HG03103 (cell line): ENCODE data around the gene SMIM45.

Source experiments
- ATAC-seq: cut with Tn5 transposase; IDR thresholded peaks from one replicate; pipeline ENCODE4 v1.9.1; 2021; ENCODE audit warnings: low read depth; ENCODE audit not compliant: unreplicated experiment

SMIM45 gene

DNA sequence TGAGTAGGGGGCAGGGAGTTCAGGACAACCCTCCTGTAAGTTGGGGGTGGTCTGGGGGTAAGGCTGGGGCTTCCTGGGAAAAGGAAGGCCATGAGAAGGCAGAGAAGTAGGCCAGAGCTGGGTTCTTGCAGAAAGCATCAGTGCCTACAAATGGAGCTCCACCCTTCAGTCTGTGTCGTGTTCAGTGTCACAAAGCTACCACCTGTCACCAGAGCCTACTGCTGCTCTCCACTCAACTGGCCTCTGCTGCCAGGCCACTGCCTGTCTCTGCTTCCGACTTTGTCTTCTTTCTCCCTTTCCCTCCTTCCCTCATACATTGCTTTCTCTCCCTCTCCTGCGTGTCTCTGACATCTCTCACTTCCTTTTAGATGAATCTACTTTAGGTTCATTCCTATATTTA lies 43.3 kb downstream of the SMIM45 start:
- no peak for ATAC-seq

GRCh38 chr22:41996826-41997225 lies 44.9 kb downstream of the SMIM45 start:
- ATAC-seq: no peak

DNA sequence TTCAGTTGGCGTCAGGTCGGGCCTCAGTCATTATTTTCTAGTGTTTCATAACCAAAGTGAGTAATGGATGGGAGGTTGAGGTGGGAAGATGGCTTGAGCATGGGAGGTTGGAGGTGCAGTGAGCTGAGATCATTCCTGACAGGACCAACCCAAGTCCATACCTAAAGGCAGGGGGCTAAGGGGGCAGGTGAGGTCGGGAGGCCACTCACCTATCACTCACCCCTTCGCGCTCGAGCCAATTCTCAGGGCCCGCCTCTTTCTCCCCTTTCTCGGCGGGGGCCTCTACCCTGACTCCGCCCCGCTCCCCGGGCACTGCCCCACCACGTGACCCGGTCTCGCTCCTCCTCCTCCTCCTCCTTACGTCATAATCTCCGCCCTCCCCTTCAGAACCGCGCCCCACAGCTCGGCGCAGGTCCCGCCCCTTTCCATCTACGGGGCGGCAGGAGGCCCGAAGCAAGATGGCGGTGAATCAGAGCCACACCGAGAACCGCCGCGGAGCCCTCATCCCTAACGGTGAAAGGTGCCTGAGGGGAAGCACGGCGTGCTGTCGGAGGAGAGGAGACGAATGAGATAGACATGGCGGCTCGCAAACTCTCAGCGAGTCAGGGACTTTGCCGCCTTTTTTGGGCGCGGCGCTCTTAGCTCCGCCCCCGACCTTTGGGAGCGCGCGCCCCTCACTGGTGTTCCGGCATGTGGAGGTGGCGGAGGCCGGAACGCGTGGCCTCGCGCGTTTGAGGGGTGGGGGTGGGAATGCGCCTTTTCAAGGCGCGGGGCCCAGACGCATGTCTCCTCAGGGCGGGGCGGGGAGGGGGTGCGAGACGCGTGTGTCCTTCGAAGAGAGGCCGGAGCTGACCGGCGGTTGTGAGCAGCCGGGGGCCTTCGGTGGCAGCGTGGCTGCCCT lies 46.7 kb downstream of the SMIM45 start, which contains the start of gene WBP2NL:
TSS of gene WBP2NL (plus strand) at position 428 of the 901 bp plus-strand sequence. CDS start at position 459, 31 bp downstream.
- no peak for ATAC-seq

DNA sequence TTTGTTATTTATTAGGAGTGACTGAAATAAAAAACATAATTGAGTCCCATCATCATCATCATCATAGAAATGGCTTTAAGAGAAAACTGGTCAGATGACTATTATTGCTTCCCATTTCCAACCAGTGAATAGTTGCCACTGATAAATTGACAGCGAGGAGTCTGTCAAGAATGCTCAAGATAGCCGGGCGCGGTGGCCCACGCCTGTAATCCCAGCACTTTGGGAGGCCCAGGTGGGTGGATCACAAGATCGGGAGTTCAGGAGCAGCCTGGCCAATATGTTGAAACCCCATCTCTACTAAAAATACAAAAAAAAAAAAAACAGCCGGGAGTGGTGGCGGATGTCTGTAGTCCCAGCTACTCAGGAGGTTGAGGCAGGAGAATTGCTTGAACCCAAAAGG lies 48.5 kb downstream of the SMIM45 start:
- ATAC-seq: no peak

DNA sequence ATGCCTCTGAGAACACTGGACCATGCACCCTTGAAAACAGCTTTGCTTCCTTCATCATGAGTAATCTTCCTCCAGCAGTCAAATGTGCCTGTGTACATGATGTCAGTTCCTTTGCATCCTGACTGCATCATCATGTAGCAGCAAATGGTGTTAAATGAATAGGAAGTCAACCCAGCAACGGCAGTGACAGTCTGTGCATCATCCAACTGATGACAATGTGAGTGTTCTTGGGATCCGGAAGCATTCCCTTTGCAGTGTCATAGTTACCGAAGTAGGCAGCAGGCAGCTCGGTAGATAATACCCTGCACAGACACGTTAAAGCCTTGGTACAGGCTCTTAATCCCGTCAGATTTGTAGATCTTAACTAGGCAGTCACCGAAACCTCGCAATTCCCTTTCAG lies 49.2 kb downstream of the SMIM45 start:
- no peak for ATAC-seq

GRCh38 chr22:42001706-42002105 lies 49.8 kb downstream of the SMIM45 start:
- ATAC-seq: no peak

DNA sequence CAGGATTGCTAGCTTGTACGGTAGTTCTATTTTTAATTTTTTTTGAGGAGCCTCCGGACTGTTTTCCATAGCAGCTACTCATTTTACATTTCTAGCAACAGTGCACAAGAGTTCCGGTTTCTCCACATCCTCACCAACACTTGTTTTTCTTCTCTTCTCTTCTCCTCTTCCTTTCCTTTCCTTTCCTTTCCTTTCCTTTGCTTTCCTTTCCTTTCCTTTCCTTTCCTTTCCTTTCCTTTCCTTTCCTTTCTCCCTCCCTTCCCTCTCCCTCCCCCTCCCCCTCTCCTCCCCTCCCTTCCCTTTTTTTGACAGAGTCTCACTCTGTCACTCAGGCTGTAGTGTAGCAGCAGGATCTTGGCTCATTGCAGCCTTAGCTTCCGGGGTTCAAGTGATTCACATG lies 56.0 kb downstream of the SMIM45 start:
- ATAC-seq: no peak
